H7 (cell line): ENCODE data around the gene UBB. TPM values are rescaled to one million over a fixed set of nuclear protein-coding genes. Genes with fewer than 3 reads are reported as not detected.

ENCODE experiments used
- total RNA-seq: library from RNA; depleted of rRNA; stranded (reverse); fragments of >200 nt; shearing (Covaris generic); gene quantifications from 2 replicates; pipeline ENCODE4 v1.2.3, GENCODE V29; 2014; rRNA removed

UBB gene
- total RNA-seq, 1 experiment from 2014 or later = 2,261 TPM

Other genes with a start within 250 kb of the UBB start
- gene NCOR1, start 165.6 kb upstream of the UBB start, total RNA-seq = 45.8 and 67.7 TPM in 2 replicates
- 30.7 and 53.8 TPM in 2 replicates for gene PIGL, start 163.9 kb upstream of the UBB start, total RNA-seq
- gene CENPV, start 27.6 kb upstream of the UBB start, total RNA-seq = 135 and 159 TPM in 2 replicates
- 1.8 and 5.5 TPM in 2 replicates for gene TRPV2, start 34.5 kb downstream of the UBB start, total RNA-seq
- gene LRRC75A, start 111.1 kb downstream of the UBB start, total RNA-seq = 3.3 and 5.9 TPM in 2 replicates
- 1.4 and 4.7 TPM in 2 replicates for gene ZNF287, start 188.1 kb downstream of the UBB start, total RNA-seq